Right ventricle myocardium superior (tissue), 1 donor: ENCODE data around the gene CHN2. TPM values are rescaled to one million over a fixed set of nuclear protein-coding genes. Genes with fewer than 3 reads are reported as not detected.
"Not testable (repeated sequence)": the region's sequence is repeated elsewhere in the genome, so short reads cannot be mapped to it uniquely, and the experiment has no call there.

Experiments used
- ATAC-seq: fragments of 200-7000 bp; cut with Tn5 transposase; one replicate; pipeline ENCODE4 v1.9.1; 2020; ENCODE audit warnings: mild to moderate bottlenecking; ENCODE audit not compliant: poor library complexity
- DNase-seq: peaks from one replicate; pipeline ENCODE4 v3.0.0-alpha.2; 2020
- intact Hi-C: fragments of 100-400 bp; cut with DNase I; formaldehyde crosslinking; loops from one replicate; pipeline ENCODE4 v1.11.2; 2022
- total RNA-seq: library from RNA; stranded (reverse); fragmentation: NEBNext Ultra II Directional; extraction: Animal tissue kit (Norgen Biotek cat#: 25700); gene quantifications from one replicate; pipeline ENCODE4 v1.2.1, GENCODE V29; 2021
- donor health status: DM: no; HTN: yes; CAD: no; lungs with severe emphysema.

The CHN2 gene
- total RNA-seq, 1 donor from 2014 or later: 17.7 TPM

GRCh38 chr7:29209745-29210144 is 15.2 kb downstream of the CHN2 start:
- ATAC-seq: no peak
- intact Hi-C loops: no loop called here
- no peak for DNase-seq

GRCh38 chr7:29212736-29213135 is 18.2 kb downstream of the CHN2 start:
- intact Hi-C loops, ATAC-seq: not testable (repeated sequence)

DNA sequence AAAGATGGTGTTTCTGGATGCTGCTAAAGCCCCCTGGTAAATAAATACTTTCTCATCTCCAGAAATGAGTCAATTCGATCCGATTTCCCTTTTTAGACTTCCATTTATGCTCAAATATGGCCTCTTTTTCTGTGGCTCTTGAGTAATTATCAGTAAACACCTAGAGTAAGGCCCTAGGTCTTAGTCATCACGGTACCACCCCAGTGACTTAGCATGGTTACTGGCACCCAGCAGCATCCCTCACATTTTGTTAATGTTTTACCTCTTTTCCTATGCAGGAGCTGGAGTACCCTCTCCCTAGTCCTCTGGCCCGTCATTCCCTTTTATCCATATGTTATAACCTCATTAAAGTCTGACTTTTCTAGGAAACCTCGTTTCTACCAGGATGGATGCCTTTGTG is 19.5 kb downstream of the CHN2 start:
- DNase-seq (no peak), ATAC-seq (no peak)
- intact Hi-C loops: no loop called here

More at GRCh38 chr7:29212736-29213135, 18.2 kb downstream of the CHN2 start:
- DNase-seq: not testable (repeated sequence)

DNA sequence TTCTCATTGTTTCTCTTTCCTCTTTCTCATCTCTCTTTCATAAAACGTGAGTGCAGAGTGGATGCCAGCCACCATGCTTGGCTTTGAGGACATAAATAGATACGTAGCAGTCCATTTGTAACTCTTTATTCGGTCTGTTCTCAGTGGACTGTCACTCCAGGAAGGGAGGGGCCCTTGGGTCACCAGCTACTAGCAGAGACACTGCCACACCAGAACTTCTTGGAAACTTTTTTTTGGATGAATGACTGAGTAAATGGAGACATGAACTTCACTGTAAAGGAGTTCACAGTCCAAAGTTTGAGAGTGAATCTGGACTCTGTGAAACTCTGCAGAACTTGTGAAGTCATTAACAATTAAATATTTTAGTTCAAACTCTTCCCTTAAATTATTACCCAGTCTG is 20.2 kb downstream of the CHN2 start:
- intact Hi-C loops: no loop called here
- no peak for DNase-seq

GRCh38 chr7:29216128-29216527 is 21.6 kb downstream of the CHN2 start:
- ATAC-seq (no peak), DNase-seq (no peak)
- intact Hi-C loops: no loop called here

More for the DNA sequence above, 20.2 kb downstream of the CHN2 start:
- ATAC-seq: no peak

- ATAC-seq (no peak), DNase-seq (no peak)
- intact Hi-C loops: no loop called here
Measured at GRCh38 chr7:29217113-29217512, 22.5 kb downstream of the CHN2 start.

- ATAC-seq (no peak), DNase-seq (no peak)
- intact Hi-C loops: no loop called here
Measured at GRCh38 chr7:29224726-29225125, 30.2 kb downstream of the CHN2 start.

DNA sequence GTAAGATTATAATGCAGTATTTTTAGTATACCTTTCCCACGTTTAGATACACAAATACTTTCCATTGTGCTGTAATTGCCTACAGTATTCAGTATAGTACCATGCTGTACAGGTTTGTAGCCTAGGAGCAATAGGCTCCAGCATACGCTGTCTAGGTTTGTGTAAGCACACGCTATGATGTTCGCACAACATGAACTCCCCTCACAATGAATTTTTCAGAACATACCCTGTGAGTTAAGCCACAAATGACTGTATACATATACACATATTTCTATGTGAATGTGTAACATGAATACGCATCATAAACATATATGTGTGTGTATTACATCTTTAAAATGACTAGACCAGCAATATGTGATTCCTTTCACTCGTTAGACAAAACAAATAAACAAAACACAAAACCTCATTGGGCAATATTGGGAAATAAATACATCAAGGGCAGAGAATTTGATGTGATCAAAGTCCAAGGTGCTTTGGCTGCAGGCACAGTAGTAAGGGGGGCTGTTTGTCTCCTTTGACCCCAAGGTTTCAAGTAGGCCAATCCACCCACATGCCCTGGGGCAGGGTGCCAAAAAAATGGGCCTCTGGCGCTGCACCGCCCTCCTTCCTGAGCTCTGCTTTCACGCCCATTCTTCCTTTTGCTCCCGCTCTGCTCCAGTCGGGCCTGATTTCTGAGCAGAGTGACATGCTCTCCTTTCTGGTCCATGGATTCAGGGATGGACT is 33.9 kb downstream of the CHN2 start:
- DNase-seq (no peak), ATAC-seq (no peak)

DNA sequence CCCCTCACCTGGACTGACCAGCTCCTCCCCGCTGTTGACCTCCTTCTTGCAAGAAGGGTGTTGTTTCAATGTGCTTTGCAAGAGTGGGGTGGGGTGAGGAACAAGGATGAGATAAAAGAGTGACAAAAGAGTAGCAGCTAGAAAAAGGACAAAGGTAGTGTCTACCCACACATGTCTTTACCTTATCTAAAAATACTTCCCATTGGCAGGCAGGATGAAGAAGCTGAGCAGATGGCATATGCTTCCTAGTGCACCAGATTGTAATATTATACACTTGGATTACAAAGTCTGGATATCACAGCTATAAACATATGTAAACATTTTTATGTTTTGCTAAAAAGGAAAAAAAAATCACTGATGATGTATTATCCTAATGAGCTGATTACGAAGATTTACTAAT is 34.5 kb downstream of the CHN2 start:
- no peak for DNase-seq
- ATAC-seq: no peak
- intact Hi-C loops: no loop called here

More for the DNA sequence above, 33.9 kb downstream of the CHN2 start:
- intact Hi-C loops: no loop called here

DNA sequence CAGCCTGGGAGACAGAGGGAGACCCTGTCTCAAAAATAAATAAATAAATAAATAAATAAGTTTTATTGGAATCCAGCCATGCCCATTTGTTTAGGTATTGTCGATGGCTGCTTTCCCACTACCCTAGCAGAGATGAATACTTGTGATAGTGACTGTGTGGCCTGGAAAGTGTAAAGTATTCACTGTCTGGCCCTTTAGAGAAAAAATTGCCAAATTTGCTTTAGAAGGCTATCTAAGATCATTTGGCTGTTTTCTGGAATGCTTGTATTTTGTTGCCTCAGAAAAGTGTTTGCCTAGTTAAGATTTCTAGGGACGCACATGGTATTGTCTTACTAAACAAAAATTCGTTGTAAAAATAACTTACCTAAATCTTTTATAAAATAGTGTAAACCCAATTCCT is 35.4 kb downstream of the CHN2 start:
- intact Hi-C loops: no loop called here
- no peak for ATAC-seq
- no peak for DNase-seq

DNA sequence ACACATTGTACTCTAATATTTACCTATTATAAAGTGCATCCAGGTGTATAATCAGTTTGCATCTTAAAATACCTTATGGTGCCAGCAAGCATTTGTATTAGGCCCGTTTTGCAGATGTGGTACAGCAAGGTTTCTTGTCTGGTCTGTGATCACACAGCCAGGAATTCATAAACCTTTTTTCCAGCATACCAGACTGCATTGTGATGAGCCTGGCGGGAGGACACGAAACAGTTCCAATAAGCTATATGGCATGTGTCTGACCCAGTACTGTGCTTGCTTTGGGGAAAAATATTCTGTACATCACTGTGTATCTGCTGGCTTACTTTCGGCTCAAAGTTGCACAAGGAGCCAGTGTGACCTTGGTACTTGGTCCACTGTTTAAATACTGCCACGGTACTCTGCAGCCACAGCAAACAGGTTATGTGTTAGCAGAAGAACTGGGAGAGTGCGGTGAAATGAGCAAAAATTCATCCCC is 36.3 kb downstream of the CHN2 start:
- DNase-seq: no peak
- intact Hi-C loops: no loop called here
- no peak for ATAC-seq

GRCh38 chr7:29231671-29232232 is 37.2 kb downstream of the CHN2 start:
- ATAC-seq (no peak), DNase-seq (no peak)
- intact Hi-C loops: no loop called here

- no peak for ATAC-seq
- DNase-seq: no peak
- intact Hi-C loops: no loop called here
Measured at GRCh38 chr7:29234438-29234837, 39.9 kb downstream of the CHN2 start.

- no peak for DNase-seq
- intact Hi-C loops: no loop called here
- no peak for ATAC-seq
Measured at GRCh38 chr7:29236071-29236580, 41.6 kb downstream of the CHN2 start.

DNA sequence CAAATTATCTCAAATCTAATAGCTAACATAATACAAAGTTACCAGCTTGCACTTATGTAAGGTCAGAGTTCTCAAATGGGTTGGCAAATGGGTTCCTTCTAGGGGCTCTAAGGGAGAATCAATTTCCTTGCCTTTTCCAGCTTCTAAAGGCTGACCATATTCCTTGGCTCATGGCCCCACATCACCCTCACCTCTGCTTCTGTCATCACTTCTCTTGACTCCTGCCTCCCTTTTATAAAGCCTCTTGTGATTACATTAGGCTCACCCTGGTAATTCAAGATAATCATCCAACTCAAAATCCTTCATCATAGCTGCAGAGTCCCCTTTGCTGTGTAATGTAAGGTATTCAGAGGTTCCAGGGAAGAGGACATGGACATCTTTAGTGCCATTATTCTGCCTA is 42.1 kb downstream of the CHN2 start:
- intact Hi-C loops: no loop called here
- DNase-seq (no peak), ATAC-seq (peak; percentile 48)

- no peak for DNase-seq
- ATAC-seq: peak; percentile 51
- intact Hi-C loops: no loop called here
Measured at GRCh38 chr7:29237489-29237888, 42.9 kb downstream of the CHN2 start.

GRCh38 chr7:29239638-29240037 is 45.1 kb downstream of the CHN2 start:
- no peak for DNase-seq
- no peak for ATAC-seq
- intact Hi-C loops: no loop called here

DNA sequence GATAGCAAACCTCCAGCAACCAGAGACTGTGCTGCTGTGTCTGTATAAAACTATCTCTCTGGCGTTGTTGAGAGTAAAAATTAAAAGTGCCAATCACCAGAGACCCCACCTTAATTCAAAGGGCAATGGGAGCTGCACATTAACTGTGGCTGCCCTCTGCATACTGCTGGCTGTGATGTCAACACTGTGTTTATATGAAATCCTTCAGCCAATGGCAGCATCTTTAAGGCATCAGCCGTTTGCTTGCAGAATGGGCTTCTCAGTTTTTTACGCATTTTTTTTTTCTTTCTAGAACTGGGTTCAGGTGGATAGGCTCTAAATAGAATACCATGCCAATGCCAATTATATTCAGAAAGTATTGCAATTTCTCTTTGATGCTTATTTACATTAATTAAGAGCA is 47.7 kb downstream of the CHN2 start:
- DNase-seq: no peak
- ATAC-seq: no peak
- intact Hi-C loops: no loop called here

DNA sequence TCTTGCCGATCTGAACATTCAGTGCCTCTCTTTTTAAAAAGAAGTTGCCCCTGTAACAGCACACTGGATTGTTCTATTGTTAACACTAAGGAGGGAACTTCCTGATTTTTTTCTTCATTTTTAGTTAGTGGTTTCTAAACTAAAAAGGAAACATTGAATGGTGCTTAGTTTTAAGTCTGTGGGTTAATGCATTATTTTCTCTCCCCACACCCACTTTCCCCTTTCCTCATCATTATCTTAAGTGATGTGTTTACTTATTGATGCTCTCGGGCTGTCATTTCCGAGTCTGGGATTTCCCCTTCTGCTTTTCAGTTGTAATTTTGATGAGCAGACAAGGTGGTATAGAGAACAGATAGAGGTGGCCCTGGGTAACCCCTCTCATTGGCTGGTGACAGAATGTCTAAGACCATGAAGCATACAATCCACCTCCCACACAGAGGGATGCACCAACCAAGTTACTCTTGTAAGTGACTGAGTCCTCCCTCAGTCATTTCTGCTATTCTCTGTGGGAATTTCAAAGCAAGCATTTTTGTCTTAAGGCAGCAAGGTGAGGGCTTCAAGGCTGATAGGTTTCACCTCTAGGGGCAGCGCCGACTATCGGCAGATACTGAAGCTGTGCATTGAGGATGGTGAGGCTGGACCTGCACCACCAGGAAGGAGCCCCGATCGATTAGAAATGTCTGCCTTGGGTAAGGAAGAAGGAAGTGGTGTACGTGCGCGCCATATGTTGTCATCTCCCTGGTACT is 49.5 kb downstream of the CHN2 start:
- DNase-seq (no peak), ATAC-seq (no peak)
- intact Hi-C loops: no loop called here
